GM12872 (cell line): ENCODE data around the gene HIVEP1.

Source experiments
- CTCF ChIP-seq: IDR thresholded peaks from 3 replicates; pipeline ENCODE4 v1.5.1; 2011; ENCODE audit warnings: low read depth, mild to moderate bottlenecking, low read length, moderate library complexity; ENCODE audit not compliant: insufficient read depth

HIVEP1 gene

GRCh38 chr6:12058172-12058961 is 46.3 kb downstream of the HIVEP1 start:
- TF ChIP-seq CTCF, result no peak

GRCh38 chr6:12060780-12061609 is 48.9 kb downstream of the HIVEP1 start:
- no peak for TF ChIP-seq CTCF

GRCh38 chr6:12062605-12063004 is 50.5 kb downstream of the HIVEP1 start:
- TF ChIP-seq CTCF, result no peak

GRCh38 chr6:12064131-12064530 is 52.0 kb downstream of the HIVEP1 start:
- TF ChIP-seq CTCF, result no peak

- TF ChIP-seq CTCF, result no peak
Observed at GRCh38 chr6:12064538-12065071, 52.5 kb downstream of the HIVEP1 start.

GRCh38 chr6:12065321-12066140 is 53.4 kb downstream of the HIVEP1 start:
- no peak for TF ChIP-seq CTCF

- TF ChIP-seq CTCF, result no peak
Observed at GRCh38 chr6:12066297-12066696, 54.2 kb downstream of the HIVEP1 start.
